GM21423 (cell line): ENCODE measurements around the gene HACE1.

Experiments
- ATAC-seq: cut with Tn5 transposase; IDR thresholded peaks from one replicate; pipeline ENCODE4 v1.9.1; 2021; ENCODE audit warnings: mild to moderate bottlenecking, moderate library complexity; ENCODE audit not compliant: unreplicated experiment

Gene HACE1

DNA sequence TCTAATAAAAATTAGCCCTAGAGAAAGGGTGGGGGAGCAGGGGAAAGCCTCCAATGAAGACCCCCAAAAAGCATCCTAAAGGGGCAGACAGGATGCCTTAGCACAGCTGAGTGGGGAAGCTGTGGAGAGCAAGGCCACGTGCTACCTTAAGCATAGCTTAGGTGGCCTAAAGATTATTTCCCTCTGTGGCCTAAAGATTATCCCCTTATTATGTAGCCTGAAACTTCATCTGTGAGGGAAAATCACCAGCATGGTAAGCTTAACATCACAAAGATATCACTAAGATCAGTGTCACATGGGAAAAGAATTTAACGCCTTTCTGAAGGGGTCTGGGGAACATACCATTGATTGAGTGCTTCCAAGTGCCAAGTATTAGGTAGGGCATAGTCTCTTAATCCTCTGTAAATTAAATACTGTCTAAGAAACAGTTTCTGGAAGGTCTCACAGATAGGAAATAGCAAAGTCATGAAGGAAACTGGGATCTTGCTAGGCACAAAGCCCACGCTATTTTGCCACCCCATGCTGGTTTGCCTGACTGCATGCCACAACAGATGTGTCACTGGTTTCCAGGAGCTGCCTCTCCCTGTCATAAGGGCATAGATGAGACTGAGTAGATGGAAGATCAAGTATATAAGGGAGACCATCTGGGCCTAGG lies 170.0 kb downstream of the HACE1 start:
- no peak for ATAC-seq

DNA sequence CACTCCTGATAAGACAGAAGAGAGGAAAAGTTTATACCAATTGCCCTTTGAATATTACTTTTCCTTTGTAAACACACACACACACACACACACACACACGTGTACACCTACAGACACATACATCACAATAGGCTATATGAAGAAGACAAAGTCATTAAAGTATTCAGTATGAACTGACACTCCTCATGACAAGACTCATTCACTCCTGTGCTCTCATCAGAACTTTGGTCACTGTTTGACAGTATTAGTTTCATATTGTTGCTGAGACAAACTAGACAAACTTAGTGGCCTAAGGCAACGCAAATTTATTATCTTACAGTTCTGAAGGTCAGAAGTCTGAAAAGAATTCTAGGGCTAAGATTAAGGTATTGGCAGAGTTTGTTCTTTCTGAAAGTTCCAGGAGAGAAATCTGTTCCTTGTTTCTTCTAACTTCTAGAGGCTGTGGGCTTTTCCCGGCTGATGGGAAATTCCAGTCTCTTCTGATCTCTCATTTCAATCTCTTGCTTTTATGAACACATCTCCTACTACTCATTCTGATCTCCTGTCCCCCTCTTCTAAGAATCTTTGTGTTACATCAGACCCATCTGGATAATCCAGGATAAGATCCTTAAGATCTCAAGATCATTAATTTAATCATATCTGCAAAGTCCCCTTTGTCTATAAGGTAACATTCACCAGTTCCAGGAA lies 171.3 kb downstream of the HACE1 start:
- peak; percentile 65 for ATAC-seq

GRCh38 chr6:104686550-104687175 lies 173.1 kb downstream of the HACE1 start:
- ATAC-seq: no peak

DNA sequence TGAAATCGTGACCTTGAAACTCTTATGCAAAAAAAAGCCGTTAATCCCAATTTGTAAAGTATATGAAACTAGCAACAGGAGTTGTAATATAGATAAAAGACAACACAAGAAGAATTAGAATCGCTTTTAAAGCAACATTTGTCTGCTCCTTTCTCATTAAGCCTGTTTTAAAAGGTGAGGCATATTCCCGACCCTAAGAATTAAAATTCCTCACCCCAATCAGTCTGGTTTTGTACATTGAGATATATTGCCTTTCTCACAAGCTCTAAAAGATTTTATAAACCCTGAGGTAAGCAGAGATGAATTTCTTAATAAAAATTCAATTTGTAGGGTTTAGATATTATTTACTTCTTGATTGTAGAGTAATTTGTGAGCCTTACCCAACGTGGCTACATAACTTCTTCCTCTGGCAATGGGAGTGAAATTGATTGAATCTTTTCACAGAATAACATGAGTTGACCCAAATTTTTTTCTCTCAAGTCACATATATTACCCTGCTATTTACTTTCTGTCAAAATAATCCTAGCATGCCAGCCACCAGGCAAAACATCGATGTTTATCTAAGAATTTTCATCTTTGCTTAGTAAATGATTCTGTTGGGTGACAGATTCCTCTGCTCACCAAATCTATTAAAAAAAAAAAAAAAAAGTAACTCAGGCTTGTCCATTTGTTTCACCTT lies 173.7 kb downstream of the HACE1 start:
- no peak for ATAC-seq

DNA sequence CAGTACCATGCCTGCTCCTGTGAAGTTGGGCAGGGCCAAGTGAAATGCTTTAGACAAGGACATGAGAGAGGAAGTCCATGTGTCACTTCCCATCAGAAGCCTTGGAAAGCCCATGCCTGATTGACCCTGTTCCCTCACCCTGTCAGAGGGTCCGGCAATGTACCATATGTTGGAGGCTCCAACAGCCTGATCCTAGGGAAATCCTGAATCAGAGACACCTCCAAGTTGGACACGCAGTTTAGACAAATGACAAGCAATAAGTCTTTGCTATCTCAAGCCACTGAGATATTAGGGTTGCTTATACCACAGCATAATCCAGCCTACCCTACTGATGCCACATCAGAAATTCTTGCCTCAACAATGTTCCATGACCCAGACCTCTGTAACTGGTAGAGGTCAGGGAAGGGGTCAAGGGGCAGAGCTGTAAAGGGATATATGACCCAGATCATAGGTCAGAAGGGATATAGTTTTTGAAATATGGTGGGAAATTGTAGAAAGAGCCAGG lies 174.8 kb downstream of the HACE1 start:
- ATAC-seq: no peak

GRCh38 chr6:104683809-104684208 lies 175.9 kb downstream of the HACE1 start:
- ATAC-seq: no peak

DNA sequence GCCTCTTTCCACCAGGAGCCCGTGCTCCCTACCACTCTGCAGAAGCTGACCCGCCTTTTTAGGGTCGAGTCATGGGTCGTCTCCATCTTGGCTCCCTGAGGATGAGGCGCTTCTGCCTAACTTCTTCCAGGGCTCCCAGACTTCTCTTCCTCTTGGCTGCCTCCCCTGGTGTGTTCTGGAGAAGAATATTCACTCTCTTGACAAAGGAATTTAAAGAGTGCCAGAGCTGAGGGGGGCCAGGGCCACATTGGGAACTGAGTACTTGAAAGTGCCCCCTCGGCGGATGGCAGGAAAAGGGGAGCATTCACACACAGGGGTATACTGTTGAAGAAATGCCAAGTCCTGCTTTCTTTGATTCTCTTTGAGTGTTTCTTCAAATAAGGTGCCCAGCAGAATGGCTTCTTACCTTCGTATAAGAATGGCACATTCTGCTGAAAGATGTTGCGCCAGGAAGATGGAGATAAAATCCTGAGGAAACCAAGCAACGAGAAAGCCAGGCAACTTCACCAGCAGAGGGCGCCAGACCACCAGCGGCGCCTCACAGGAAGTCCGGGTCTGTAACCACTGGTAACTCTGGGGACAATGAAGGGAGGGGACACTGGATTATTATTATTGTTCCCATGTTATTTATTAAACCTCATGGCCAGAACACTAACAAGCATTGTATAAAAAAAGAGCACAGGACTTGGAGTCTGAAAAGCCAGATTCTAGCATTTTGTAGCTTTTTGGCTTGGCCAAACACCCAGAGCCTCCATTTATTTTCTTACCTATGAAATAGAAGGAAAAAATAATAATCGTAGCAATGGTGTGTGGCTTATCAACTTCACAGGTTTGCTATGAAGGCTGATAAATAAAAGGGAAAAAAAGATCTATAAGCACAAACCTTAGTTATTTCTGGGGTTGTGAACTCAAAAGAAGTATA lies 176.7 kb downstream of the HACE1 start:
- peak; percentile 65 for ATAC-seq

GRCh38 chr6:104680539-104680938 lies 179.2 kb downstream of the HACE1 start:
- no peak for ATAC-seq

- ATAC-seq: no peak
Measured at GRCh38 chr6:104679971-104680370, 179.7 kb downstream of the HACE1 start.
